RWPE2 (cell line): ENCODE measurements around the gene FNDC3B.
A peak's percentile ranks its signal among the peaks of the same experiment; 100 is the strongest.
"Not testable (repeated sequence)": the region's sequence is repeated elsewhere in the genome, so short reads cannot be mapped to it uniquely, and the experiment has no call there.

Experiments used
- ATAC-seq: fragments of 200-7000 bp; cut with Tn5 transposase; 3 replicates; pipeline ENCODE4 v1.9.1; 2021; ENCODE audit warnings: low read depth
- DNase-seq: peaks from one replicate; pipeline ENCODE4 v3.0.0-alpha.2; 2020; ENCODE audit warnings: low spot score
- H3K27ac ChIP-seq: fragments of 450-650 bp; 2 replicates; pipeline ENCODE4 v1.5.1; 2017; ENCODE audit warnings: mild to moderate bottlenecking; ENCODE audit not compliant: poor library complexity, severe bottlenecking
- H3K27me3 ChIP-seq: fragments of 250-450 bp; sonication (Bioruptor Pico); 2 replicates; pipeline ENCODE4 v1.5.1; 2021; ENCODE audit warnings: mild to moderate bottlenecking, moderate library complexity; ENCODE audit not compliant: insufficient read depth, poor library complexity, severe bottlenecking
- H3K36me3 ChIP-seq: fragments of 250-450 bp; sonication (Bioruptor Pico); 2 replicates; pipeline ENCODE4 v1.5.1; 2020; ENCODE audit warnings: low read depth, mild to moderate bottlenecking, moderate library complexity
- H3K4me1 ChIP-seq: fragments of 250-450 bp; sonication (Bioruptor Pico); 2 replicates; pipeline ENCODE4 v1.5.1; 2021; ENCODE audit warnings: mild to moderate bottlenecking, moderate library complexity; ENCODE audit not compliant: insufficient read depth, poor library complexity, severe bottlenecking
- H3K4me3 ChIP-seq: fragments of 250-450 bp; sonication (Bioruptor Pico); 2 replicates; pipeline ENCODE4 v1.5.1; 2021; ENCODE audit warnings: mild to moderate bottlenecking, moderate library complexity; ENCODE audit not compliant: severe bottlenecking
- H3K9me3 ChIP-seq: fragments of 250-450 bp; sonication (Bioruptor Pico); 2 replicates; pipeline ENCODE4 v1.5.1; 2021; ENCODE audit warnings: mild to moderate bottlenecking, moderate library complexity; ENCODE audit not compliant: severe bottlenecking
- CTCF ChIP-seq: fragments of 450-650 bp; IDR thresholded peaks from one replicate; pipeline ENCODE4 v1.5.1; 2017; ENCODE audit warnings: mild to moderate bottlenecking, moderate library complexity; ENCODE audit not compliant: poor library complexity, severe bottlenecking

Gene FNDC3B

DNA sequence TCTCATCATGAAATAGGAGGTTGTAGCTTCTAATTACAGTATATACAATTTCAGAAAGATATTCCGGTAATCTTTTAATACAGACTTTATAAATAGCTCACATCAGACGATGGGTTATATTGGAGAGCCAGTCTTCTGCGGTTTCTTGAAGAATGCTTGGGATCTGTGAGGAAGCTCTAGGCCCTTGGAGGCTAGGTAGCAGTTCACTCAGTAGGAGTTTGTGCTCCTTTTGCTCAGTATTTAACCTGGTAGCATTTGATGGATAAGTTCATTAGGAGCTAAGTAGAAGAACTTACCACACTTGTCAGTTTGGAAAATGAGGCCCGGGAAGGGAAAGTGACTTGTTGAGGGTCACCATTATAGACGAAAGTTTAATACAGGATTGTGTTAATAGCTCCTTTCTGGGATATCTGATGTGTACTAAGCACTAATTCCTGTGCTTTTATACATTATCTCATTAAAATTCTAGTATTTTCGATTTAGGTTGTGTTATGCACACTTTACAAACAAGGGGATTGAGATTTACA lies 2.8 kb downstream of the FNDC3B start:
- DNase-seq (no peak), ATAC-seq (no peak)
- no peak for TF ChIP-seq CTCF
- Histone ChIP-seq H3K9me3 (no peaks in the 10 kb centered on the region), H3K36me3 (peaks cover 53% of the 10 kb centered on the region), H3K4me1 (peaks cover 44% of the 10 kb centered on the region), H3K27ac (peak overlapping the region; percentile 87), H3K4me3 (peak overlapping the region; percentile 81), H3K27me3 (no peaks in the 10 kb centered on the region)

DNA sequence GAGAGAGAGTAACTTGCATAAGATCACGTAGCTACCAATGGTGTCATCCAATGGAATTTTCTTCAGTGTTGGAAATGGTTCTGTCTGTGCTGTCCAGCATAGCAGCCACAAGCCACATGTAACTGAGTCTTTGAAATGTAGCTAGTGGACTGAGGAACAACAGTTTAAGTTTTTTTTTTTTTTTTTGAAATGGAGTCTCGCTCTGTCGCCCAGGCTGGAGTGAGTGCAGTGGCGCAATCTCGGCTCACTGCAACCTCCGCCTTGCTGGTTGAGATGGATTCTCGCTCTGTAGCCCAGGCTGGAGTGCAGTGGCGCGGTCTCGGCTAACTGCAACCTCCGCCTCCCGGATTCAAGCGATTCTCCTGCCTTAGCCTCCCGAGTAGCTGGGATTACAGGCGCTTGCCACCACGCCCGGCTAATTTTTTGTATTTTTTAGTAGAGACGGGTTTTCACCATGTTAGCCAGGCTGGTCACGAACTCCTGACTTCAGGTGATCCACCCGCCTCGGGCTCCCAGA lies 3.3 kb downstream of the FNDC3B start:
- not testable (repeated sequence) for H3K9me3 ChIP-seq, ATAC-seq, H3K27me3 ChIP-seq, H3K27ac ChIP-seq, DNase-seq, H3K4me3 ChIP-seq
- Histone ChIP-seq H3K36me3 (peaks cover 58% of the 10 kb centered on the region), H3K4me1 (peaks cover 44% of the 10 kb centered on the region)

DNA sequence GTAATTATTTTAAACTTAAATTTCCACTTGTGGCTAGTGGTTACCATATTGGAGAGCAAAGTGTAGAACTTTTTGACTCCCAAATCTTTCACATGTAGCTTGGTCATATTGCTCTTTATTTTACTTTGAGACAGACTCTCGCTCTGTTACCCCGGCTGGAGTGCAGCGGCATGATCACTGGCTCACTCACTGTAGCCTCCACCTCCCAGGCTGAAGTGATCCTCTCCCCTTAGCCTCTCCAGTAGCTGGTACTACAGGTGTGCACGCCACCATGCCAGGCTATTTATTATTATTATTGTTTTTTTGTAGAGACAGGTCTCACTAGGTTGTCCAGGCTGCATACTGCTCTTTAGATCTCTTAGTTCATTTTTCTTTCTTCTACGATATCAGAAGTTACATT lies 3.9 kb downstream of the FNDC3B start:
- Histone ChIP-seq H3K4me3 (no peak overlapping the region), H3K27ac (no peak overlapping the region), H3K9me3 (no peaks in the 10 kb centered on the region), H3K27me3 (no peaks in the 10 kb centered on the region), H3K4me1 (peaks cover 44% of the 10 kb centered on the region), H3K36me3 (peaks cover 63% of the 10 kb centered on the region)
- TF ChIP-seq CTCF, result no peak
- ATAC-seq (no peak), DNase-seq (no peak)

- TF ChIP-seq CTCF, result no peak
- Histone ChIP-seq H3K4me1 (peaks cover 44% of the 10 kb centered on the region), H3K4me3 (no peak overlapping the region), H3K36me3 (peaks cover 68% of the 10 kb centered on the region), H3K27ac (no peak overlapping the region), H3K27me3 (no peaks in the 10 kb centered on the region), H3K9me3 (no peaks in the 10 kb centered on the region)
- DNase-seq (no peak), ATAC-seq (no peak)
Observed at GRCh38 chr3:172043766-172044165, 4.4 kb downstream of the FNDC3B start.

DNA sequence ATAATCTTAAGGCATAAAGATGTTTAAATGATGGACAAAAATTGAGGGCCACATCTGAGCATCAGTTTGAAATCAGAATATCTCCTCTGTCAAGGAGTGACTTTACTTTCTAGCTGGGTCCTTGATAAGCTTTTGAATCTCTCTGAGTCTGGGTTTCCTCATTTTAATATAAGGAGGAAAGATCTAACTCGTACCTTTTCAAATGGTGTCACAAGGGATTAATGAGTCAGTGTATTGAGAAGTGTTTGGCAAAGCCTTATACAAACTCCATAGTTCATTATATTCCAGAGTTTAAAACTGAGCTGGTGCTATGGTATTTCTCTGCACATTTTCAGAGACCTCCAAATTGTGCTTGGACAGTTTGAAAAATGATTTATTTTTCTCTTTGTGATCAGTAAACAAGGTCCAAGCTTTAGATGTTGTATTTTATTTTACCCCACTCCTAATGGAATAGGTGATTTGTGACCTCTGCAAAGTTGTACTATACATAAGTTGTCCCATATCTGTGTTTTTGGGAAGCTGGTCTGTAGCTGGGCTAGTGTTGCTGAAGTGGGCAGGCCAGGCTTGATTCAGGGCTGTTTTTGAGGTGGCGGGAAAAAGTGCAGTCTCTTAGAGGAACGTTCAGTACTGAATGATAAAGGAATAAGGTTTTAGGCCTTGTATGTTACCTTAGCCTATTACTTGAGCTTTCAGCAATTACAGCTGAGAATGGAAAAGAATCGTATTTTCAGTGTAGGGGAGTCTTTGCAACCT lies 5.6 kb downstream of the FNDC3B start:
- TF ChIP-seq CTCF, result no peak
- ATAC-seq, result 0 out of 3 replicates have a peak, but pooled peaks have one; percentile 5

More for the DNA sequence above, 5.6 kb downstream of the FNDC3B start:
- no peaks in the 10 kb centered on the region for H3K27me3 ChIP-seq
- peaks cover 44% of the 10 kb centered on the region for H3K4me1 ChIP-seq
- H3K36me3 ChIP-seq, result peaks cover 80% of the 10 kb centered on the region
- DNase-seq, result no peak
- H3K4me3 ChIP-seq, result no peak overlapping the region
- H3K9me3 ChIP-seq, result no peaks in the 10 kb centered on the region
- no peak overlapping the region for H3K27ac ChIP-seq
